ENCODE data around the gene NFKBIE. TPM values are rescaled to one million over a fixed set of nuclear protein-coding genes. Genes with fewer than 3 reads are reported as not detected.
A peak's percentile ranks its signal among the peaks of the same experiment; 100 is the strongest.

The NFKBIE gene
- total and polyA plus RNA-seq, 2 of the 13 experiments (the other 11 are each of a cell fraction or from before 2014, with no cell fraction given) = 6.7 to 14.5 TPM

DNA sequence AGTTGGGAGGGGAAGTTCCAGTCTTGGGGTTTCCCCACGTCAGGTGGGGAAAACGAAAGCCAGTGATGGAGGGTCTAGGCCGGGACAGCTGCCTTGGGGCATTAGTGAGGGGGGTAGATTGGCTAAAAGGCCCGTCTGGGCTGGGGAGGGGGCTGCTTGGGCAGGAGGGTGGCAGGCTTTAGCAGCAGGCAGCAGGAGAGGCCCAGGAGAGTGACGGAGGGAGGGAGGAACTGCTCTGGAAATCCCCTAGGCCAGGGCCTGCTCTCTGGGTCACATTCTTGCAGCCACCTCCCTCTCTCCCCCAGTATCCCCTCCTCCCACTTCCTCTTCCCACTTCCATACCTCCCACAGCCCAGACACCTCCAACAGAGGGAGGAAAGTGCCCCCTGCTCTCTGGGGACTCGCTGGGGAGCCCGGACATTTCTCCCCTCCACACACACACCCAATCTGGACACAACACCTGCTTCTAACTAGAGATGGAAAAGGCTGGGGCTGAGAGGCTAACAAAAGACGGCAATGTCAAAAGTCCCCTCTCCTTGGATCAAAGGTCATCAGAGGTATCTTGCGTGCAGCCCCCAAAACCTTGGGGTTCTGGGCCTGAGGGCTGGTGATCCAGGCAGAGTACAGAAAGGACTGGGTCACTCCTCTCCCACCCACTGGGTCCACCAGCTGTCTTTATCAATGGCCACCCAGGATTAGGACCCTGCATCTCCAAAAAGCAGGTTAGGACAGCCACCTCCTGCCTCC is 1.8 kb downstream of the NFKBIE start (continued):
- TF ChIP-seq STAG1 (CRISPR knock-in tag; IDR thresholded peaks at IDR 0.05) (no peak), RFX1 (IDR thresholded peaks at IDR 0.05) (no peak), ETV5 (CRISPR knock-in tag; IDR thresholded peaks at IDR 0.05; ENCODE audit: borderline replicate concordance) (peak; percentile 57; the same call in 1 of the 2 replicates), TBX2 (CRISPR knock-in tag; IDR thresholded peaks at IDR 0.05; ENCODE audit: borderline replicate concordance) (peak; percentile 59; the same call in 1 of the 2 replicates), ZNF260 (CRISPR knock-in tag; IDR thresholded peaks at IDR 0.05; ENCODE audit: borderline replicate concordance, low read depth) (no peak), SP5 (CRISPR knock-in tag; IDR thresholded peaks at IDR 0.05; ENCODE audit: borderline replicate concordance, low read depth) (peak; percentile 35; the same call in 1 of the 2 replicates), SAP130 (CRISPR knock-in tag; IDR thresholded peaks at IDR 0.05; ENCODE audit: low read depth) (peak; percentile 60), ZNF768 (CRISPR knock-in tag; IDR thresholded peaks at IDR 0.05) (no peak), KLF13 (CRISPR knock-in tag; IDR thresholded peaks at IDR 0.05) (0 out of 2 replicates have a peak, but pooled peaks have one; percentile 48), ZNF788 (CRISPR knock-in tag; IDR thresholded peaks at IDR 0.05; ENCODE audit: borderline replicate concordance) (peak; percentile 67; the same call in 1 of the 2 replicates), ZNF878 (CRISPR knock-in tag; IDR thresholded peaks at IDR 0.05) (no peak), RELA (CRISPR knock-in tag; IDR thresholded peaks at IDR 0.05) (peak; percentile 98), ZC3H4 (CRISPR knock-in tag; IDR thresholded peaks at IDR 0.05; ENCODE audit: borderline replicate concordance) (no peak), YEATS4 (CRISPR knock-in tag; IDR thresholded peaks at IDR 0.05; ENCODE audit: borderline replicate concordance) (0 out of 2 replicates have a peak, but pooled peaks have one; percentile 37), ZNF552 (CRISPR knock-in tag; IDR thresholded peaks at IDR 0.05; ENCODE audit: borderline replicate concordance) (no peak), ZNF354B (CRISPR knock-in tag; IDR thresholded peaks at IDR 0.05) (no peak), ZSCAN9 (CRISPR knock-in tag; IDR thresholded peaks at IDR 0.05; ENCODE audit: borderline replicate concordance) (no peak)
- TF ChIP-seq, protein P1, sequence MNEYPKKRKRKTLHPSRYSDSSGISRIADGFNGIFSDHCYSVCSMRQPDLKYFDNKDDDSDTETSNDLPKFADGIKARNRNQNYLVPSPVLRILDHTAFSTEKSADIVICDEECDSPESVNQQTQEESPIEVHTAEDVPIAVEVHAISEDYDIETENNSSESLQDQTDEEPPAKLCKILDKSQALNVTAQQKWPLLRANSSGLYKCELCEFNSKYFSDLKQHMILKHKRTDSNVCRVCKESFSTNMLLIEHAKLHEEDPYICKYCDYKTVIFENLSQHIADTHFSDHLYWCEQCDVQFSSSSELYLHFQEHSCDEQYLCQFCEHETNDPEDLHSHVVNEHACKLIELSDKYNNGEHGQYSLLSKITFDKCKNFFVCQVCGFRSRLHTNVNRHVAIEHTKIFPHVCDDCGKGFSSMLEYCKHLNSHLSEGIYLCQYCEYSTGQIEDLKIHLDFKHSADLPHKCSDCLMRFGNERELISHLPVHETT (CRISPR knock-in tag; conservative IDR thresholded peaks at IDR 0.05) = no peak

Data from HepG2 (cell line).